Activated CD4-positive, alpha-beta T cell treated with anti-CD3 and anti-CD28 coated beads, Interleukin-2, Interleukin-4, amounts not matched to agents 100 ng/mL and 50 ng/mL, durations not matched to agents 16 hours and 8 hours (primary cell): ENCODE data around the gene FAM114A1.
"Not testable (repeated sequence)": the region's sequence is repeated elsewhere in the genome, so short reads cannot be mapped to it uniquely, and the experiment has no call there.

ENCODE experiments used
- DNase-seq: peaks from one replicate; pipeline ENCODE4 v3.0.0-alpha.2; 2020; ENCODE audit warnings: low spot score

FAM114A1 gene

GRCh38 chr4:38904090-38904666, 36.6 kb downstream of the FAM114A1 start:
- no peak for DNase-seq

- DNase-seq = no peak
Measured at GRCh38 chr4:38904682-38905081, 37.1 kb downstream of the FAM114A1 start.

GRCh38 chr4:38905652-38906385, 38.2 kb downstream of the FAM114A1 start:
- no peak for DNase-seq

- DNase-seq = no peak
Measured at GRCh38 chr4:38907696-38908270, 40.2 kb downstream of the FAM114A1 start.

GRCh38 chr4:38909015-38909414, 41.4 kb downstream of the FAM114A1 start:
- no peak for DNase-seq

- DNase-seq = no peak
Measured at GRCh38 chr4:38911257-38911656, 43.7 kb downstream of the FAM114A1 start.

GRCh38 chr4:38914854-38915253, 47.2 kb downstream of the FAM114A1 start:
- peak; percentile 23 for DNase-seq

- DNase-seq = not testable (repeated sequence)
Measured at GRCh38 chr4:38916267-38916666, 48.7 kb downstream of the FAM114A1 start.

- DNase-seq = no peak
Measured at GRCh38 chr4:38917481-38918025, 49.9 kb downstream of the FAM114A1 start.

GRCh38 chr4:38919494-38919893, 51.9 kb downstream of the FAM114A1 start:
- DNase-seq = no peak

- no peak for DNase-seq
Measured at GRCh38 chr4:38920186-38920585, 52.6 kb downstream of the FAM114A1 start.

GRCh38 chr4:38920677-38921076, 53.1 kb downstream of the FAM114A1 start:
- no peak for DNase-seq

GRCh38 chr4:38921151-38921550, 53.5 kb downstream of the FAM114A1 start:
- DNase-seq = no peak

GRCh38 chr4:38923746-38924145, 56.1 kb downstream of the FAM114A1 start:
- DNase-seq = no peak

- no peak for DNase-seq
Measured at GRCh38 chr4:38924353-38924752, 56.7 kb downstream of the FAM114A1 start.

- DNase-seq = no peak
Measured at GRCh38 chr4:38925492-38926413, 58.1 kb downstream of the FAM114A1 start.

GRCh38 chr4:38926896-38927295, 59.3 kb downstream of the FAM114A1 start:
- DNase-seq = no peak

- DNase-seq = no peak
Measured at GRCh38 chr4:38928568-38928967, 61.0 kb downstream of the FAM114A1 start.

GRCh38 chr4:38928974-38929373, 61.4 kb downstream of the FAM114A1 start:
- no peak for DNase-seq

GRCh38 chr4:38930204-38930603, 62.6 kb downstream of the FAM114A1 start:
- DNase-seq = no peak

GRCh38 chr4:38930707-38931106, 63.1 kb downstream of the FAM114A1 start:
- DNase-seq = no peak

GRCh38 chr4:38931125-38931524, 63.5 kb downstream of the FAM114A1 start:
- no peak for DNase-seq
